ENCODE results near the gene PLXDC1. TPM values are rescaled to one million over a fixed set of nuclear protein-coding genes. Genes with fewer than 3 reads are reported as not detected.

PLXDC1 gene
- total RNA-seq, 2 donors from 2014 or later = 3.0 to 5.6 TPM

DNA sequence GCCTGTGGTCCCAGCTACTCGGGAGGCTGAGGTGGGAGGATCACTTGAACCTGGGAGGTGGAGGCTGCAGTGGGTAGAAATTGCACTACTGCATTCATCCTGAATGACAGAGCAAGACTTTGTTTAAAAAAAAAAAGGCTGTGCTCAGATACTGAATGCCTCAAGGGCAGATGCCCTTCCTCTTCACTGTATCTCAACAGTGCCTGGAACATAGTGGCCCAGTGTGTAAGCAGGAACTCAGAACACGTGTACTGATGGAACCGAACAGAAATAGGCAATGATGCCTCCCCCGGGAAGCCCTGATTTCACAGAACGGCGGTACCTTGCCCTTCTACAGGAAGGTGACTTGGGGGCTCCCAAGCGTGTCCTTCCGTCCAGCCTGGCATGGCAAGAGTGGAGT lies 46.8 kb downstream of the PLXDC1 start:
- DNase-seq (no peak), ATAC-seq (replicated peaks in 1 of 2) (no peak)
- Mint-ChIP-seq H3K27ac (no peak overlapping the region), H3K9me3 (no peaks in the 10 kb centered on the region), H3K4me1 (ENCODE audit: low read depth) (peaks cover 17% of the 10 kb centered on the region), H3K4me3 (no peak overlapping the region), H3K27me3 (ENCODE audit: low read depth) (no peaks in the 10 kb centered on the region), H3K36me3 (ENCODE audit: insufficient read depth in 2 of 2) (no peaks in the 10 kb centered on the region)

DNA sequence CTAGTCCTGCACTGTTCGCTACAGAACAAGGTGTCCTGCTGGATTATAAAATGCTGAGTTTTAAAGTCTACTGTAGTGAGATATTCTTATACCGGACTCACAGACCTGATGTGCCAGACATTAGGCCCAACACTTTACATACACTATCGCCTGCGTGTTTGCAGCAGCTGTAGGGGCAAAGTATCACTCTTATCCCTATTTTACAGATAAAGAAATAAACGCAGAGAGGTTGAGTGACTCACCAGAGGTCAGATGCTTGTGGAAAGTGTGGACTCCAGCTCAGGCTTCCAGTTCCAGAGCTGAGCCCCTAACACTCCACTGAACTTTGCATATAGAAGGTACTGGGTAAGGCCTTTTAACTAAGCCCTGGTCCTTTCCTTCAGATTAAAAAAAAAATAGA lies 47.4 kb downstream of the PLXDC1 start:
- Mint-ChIP-seq H3K4me1 (ENCODE audit: low read depth) (peaks cover 17% of the 10 kb centered on the region), H3K27ac (no peak overlapping the region), H3K27me3 (ENCODE audit: low read depth) (no peaks in the 10 kb centered on the region), H3K9me3 (no peaks in the 10 kb centered on the region), H3K4me3 (no peak overlapping the region), H3K36me3 (ENCODE audit: insufficient read depth in 2 of 2) (no peaks in the 10 kb centered on the region)
- ATAC-seq (replicated peaks in 1 of 2) (no peak), DNase-seq (no peak)

DNA sequence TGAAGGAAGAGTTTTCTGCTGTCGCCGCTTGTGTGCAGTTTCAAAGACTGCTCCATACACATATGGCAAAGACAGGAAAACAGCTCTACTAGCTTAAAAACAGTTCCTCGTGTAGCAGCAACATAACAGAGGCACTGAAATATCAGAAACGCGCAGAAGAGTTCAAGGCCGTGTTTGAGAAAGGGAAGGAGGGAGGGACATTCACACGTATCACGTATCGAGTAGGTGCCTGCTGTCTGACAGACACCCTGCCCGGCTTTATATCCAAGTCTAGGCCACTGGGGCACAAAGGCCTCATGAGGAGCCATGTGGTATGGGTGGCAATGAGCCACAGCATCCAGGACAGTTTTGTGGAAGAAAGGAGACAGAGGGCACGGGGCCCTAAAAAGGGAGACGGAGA lies 50.3 kb downstream of the PLXDC1 start:
- Mint-ChIP-seq H3K36me3 (ENCODE audit: insufficient read depth in 2 of 2) (no peaks in the 10 kb centered on the region), H3K4me3 (no peak overlapping the region), H3K27me3 (ENCODE audit: low read depth) (no peaks in the 10 kb centered on the region), H3K9me3 (no peaks in the 10 kb centered on the region), H3K4me1 (ENCODE audit: low read depth) (peaks cover 40% of the 10 kb centered on the region), H3K27ac (no peak overlapping the region)
- DNase-seq (no peak), ATAC-seq (replicated peaks in 1 of 2) (no peak)

DNA sequence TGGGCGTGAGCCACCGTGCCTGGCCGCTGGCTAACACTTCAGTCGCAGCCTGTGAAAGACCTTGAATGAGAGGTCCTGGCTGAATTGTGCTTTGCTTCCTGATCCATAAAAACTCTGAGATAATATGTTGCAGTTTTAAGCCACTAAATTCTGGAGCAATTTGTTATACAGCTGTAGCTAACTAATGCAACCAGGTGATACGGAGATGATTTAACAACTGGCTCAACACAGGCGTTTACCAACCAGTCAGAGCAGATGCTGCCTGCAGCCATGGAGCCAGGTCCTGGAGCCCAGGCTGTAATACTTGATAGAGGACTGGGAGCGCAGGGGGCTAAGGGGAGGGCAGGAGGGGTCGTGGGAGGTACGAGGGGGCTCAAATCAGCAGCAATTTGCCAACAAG lies 50.9 kb downstream of the PLXDC1 start:
- no peak for DNase-seq
- ATAC-seq (replicated peaks in 1 of 2) = no peak
- Mint-ChIP-seq H3K27me3 (ENCODE audit: low read depth) (no peaks in the 10 kb centered on the region), H3K9me3 (no peaks in the 10 kb centered on the region), H3K27ac (no peak overlapping the region), H3K4me3 (no peak overlapping the region), H3K4me1 (ENCODE audit: low read depth) (peaks cover 46% of the 10 kb centered on the region), H3K36me3 (ENCODE audit: insufficient read depth in 2 of 2) (no peaks in the 10 kb centered on the region)

DNA sequence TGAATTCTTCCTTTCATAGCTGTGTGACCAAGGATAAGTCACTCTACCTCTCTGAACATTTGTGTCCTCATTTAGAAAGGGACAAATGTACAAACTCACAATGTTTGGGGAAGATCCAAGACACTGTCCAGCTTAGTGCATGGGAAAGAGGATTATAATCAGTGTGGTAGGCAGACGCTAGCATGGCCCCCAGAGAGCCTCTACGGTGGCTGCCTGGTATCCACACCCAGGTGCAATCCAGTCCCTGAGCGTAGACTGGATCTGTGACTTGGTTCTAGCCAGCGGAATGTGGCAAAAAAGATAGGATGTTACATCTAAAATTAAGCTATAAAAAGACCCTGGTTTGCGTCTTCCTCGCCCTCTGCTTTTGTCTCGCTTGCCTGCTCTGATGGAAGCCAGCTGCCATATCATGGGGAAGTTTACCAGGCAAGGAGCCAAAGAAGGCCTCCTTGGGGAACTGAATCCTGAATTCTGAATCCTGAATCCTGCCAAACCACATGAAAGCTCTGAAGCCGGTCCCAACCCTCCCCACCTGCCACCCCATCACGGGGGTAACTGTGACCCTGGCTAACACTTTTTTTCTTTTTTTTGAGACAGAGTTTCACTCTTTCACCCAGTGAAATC lies 51.7 kb downstream of the PLXDC1 start:
- no peak overlapping the region for H3K4me3 Mint-ChIP-seq
- ATAC-seq (replicated peaks in 1 of 2) (no peak), DNase-seq (no peak)
- no peaks in the 10 kb centered on the region for H3K9me3 Mint-ChIP-seq
- H3K27me3 Mint-ChIP-seq (ENCODE audit: low read depth) = no peaks in the 10 kb centered on the region
- no peak overlapping the region for H3K27ac Mint-ChIP-seq
- H3K4me1 Mint-ChIP-seq (ENCODE audit: low read depth) = peaks cover 53% of the 10 kb centered on the region
- no peaks in the 10 kb centered on the region for H3K36me3 Mint-ChIP-seq (ENCODE audit: insufficient read depth in 2 of 2)

DNA sequence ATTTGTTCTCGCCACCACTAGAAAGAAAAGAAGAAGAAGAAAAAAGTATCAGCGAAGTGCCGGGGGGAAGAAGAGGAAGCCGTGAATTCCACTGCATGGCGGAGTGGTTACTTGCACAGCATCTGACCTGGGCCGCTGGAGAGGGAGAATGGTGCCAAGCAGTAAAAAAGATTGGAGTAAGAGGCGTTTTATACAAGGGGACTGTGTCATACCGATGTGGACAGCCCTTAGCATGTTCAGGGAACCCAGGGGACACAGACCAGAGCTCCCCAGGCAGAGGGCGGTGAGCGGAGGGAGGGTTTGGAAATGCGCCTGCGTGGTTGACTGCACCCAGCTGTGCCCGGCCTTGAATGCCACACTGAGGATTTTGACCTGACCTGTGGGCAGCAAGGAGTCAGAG lies 52.8 kb downstream of the PLXDC1 start:
- H3K9me3 Mint-ChIP-seq = no peaks in the 10 kb centered on the region
- H3K27ac Mint-ChIP-seq = no peak overlapping the region

GRCh38 chr17:39097537-39097936 lies 53.9 kb downstream of the PLXDC1 start:
- Mint-ChIP-seq H3K36me3 (ENCODE audit: insufficient read depth in 2 of 2) (no peaks in the 10 kb centered on the region), H3K27ac (no peak overlapping the region), H3K4me1 (ENCODE audit: low read depth) (peaks cover 74% of the 10 kb centered on the region)

More for the DNA sequence above, 52.8 kb downstream of the PLXDC1 start:
- Mint-ChIP-seq H3K27me3 (ENCODE audit: low read depth) (no peaks in the 10 kb centered on the region), H3K36me3 (ENCODE audit: insufficient read depth in 2 of 2) (no peaks in the 10 kb centered on the region), H3K4me3 (peak overlapping the region in 1 of 2 donors; percentile 50), H3K4me1 (ENCODE audit: low read depth) (peaks cover 65% of the 10 kb centered on the region)
- ATAC-seq (replicated peaks in 1 of 2) (no peak), DNase-seq (no peak)

GRCh38 chr17:39097150-39097519 lies 54.3 kb downstream of the PLXDC1 start:
- H3K27me3 Mint-ChIP-seq (ENCODE audit: low read depth) = no peaks in the 10 kb centered on the region
- no peaks in the 10 kb centered on the region for H3K36me3 Mint-ChIP-seq (ENCODE audit: insufficient read depth in 2 of 2)
- ATAC-seq (replicated peaks in 1 of 2) = no peak
- DNase-seq = no peak
- H3K27ac Mint-ChIP-seq = no peak overlapping the region
- H3K4me1 Mint-ChIP-seq (ENCODE audit: low read depth) = peaks cover 76% of the 10 kb centered on the region
- no peaks in the 10 kb centered on the region for H3K9me3 Mint-ChIP-seq
- H3K4me3 Mint-ChIP-seq = peak overlapping the region; percentile 28 to 73

More at GRCh38 chr17:39097537-39097936, 53.9 kb downstream of the PLXDC1 start:
- Mint-ChIP-seq H3K27me3 (ENCODE audit: low read depth) (no peaks in the 10 kb centered on the region), H3K4me3 (no peak overlapping the region), H3K9me3 (no peaks in the 10 kb centered on the region)
- ATAC-seq (replicated peaks in 1 of 2) (no peak), DNase-seq (no peak)

DNA sequence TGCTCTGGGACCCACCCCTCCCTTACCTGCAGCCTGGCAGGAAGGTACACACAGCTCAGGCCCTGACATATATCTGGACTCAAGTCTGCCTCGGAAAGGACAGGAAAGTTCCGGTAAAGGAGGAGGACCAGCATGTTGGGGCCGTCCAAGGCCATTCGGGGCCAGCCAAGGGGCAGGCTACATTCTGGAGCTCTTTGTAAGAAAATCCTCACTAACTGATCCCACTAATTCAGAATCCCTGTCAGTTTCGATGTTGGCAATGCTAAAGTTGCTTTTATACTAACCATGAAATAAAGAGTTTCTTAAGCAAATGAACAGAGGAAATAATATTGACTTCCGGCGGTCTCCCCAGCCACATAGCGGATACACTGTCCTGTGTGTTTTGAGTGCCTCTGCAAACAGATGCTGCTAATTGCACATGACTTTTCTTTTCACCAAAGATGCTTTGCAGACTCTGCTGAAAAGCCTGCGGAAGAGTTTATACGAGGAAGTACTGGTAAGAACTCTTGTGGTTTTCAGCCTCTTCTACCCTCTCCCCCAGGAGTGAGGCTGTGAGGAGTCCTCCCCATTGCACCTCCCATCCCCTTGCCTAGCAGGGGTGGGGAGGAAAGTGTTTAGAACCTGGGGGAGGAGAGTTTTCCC lies 54.8 kb downstream of the PLXDC1 start:
- Mint-ChIP-seq H3K27ac (peak overlapping the region; percentile 31), H3K36me3 (ENCODE audit: insufficient read depth in 2 of 2) (no peaks in the 10 kb centered on the region), H3K9me3 (no peaks in the 10 kb centered on the region), H3K4me1 (ENCODE audit: low read depth) (peaks cover 76% of the 10 kb centered on the region), H3K27me3 (ENCODE audit: low read depth) (no peaks in the 10 kb centered on the region), H3K4me3 (peak overlapping the region; percentile 28 to 73)
- DNase-seq = peak; percentile 7 to 20
- ATAC-seq (replicated peaks in 1 of 2) = peak in 1 of 2 donors; percentile 17

DNA sequence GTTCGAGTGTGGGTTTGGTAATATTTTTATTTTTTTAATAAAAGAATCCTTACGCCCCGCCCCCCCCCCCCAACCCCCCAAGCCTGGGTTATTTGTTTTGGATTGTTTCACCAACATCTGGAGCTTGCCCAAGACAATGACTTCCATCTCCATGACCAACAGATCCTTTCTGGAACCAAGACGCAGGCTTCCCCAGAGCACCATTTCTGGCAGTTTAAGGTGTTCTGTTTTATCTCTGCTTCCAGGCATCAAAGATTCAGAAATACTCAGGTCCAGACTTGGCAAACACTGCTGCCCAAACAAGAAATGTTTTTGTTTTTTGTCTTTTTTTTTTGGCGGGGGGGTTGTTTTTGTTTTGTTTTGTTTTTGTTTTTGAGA lies 56.1 kb downstream of the PLXDC1 start:
- H3K4me1 Mint-ChIP-seq (ENCODE audit: low read depth) = peaks cover 75% of the 10 kb centered on the region
- peak overlapping the region in 1 of 2 donors; percentile 22 for H3K4me3 Mint-ChIP-seq
- no peak overlapping the region for H3K27ac Mint-ChIP-seq
- no peaks in the 10 kb centered on the region for H3K9me3 Mint-ChIP-seq
- no peak for DNase-seq
- no peak for ATAC-seq (replicated peaks in 1 of 2)
- no peaks in the 10 kb centered on the region for H3K36me3 Mint-ChIP-seq (ENCODE audit: insufficient read depth in 2 of 2)
- no peaks in the 10 kb centered on the region for H3K27me3 Mint-ChIP-seq (ENCODE audit: low read depth)

DNA sequence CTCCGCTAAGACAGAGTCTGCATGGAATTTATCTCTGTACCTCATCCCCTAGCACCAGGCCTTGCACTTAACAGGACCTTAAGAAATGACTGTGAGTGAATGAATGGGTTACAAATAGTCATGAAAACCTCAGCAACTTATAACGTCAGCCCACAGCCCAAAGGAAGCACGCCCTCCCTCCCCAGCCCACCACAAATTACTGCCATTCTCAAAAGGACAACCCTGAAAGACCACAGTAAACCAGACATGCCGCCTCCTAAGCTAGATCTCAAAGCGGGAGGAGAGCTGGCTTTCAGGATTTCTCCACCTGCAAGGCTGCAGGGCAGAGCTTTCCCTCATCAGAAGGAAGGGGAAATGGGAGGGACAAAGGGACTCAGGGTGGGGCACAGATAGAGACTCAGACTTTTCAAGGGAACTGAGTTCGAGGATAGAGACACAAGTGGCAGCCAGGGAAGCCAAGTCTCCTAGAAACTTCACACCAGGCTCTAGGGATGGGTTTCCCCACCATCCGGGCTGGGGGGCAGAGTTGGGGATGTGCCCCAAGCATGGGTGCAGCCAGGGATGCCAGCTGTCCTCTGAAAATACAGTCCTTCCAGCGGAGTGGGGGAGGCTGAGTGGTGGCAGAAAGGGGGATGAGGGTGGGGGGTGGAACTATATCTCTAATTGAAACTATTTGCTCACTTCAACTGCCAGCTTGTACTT lies 56.7 kb downstream of the PLXDC1 start:
- DNase-seq = peak; percentile 16 to 38
- peak; percentile 57 to 75 for ATAC-seq (replicated peaks in 1 of 2)
- peak overlapping the region; percentile 38 to 65 for H3K4me3 Mint-ChIP-seq
- H3K4me1 Mint-ChIP-seq (ENCODE audit: low read depth) = peaks cover 75% of the 10 kb centered on the region
- H3K27me3 Mint-ChIP-seq (ENCODE audit: low read depth) = no peaks in the 10 kb centered on the region
- peak overlapping the region; percentile 3 for H3K27ac Mint-ChIP-seq
- no peaks in the 10 kb centered on the region for H3K9me3 Mint-ChIP-seq
- no peaks in the 10 kb centered on the region for H3K36me3 Mint-ChIP-seq (ENCODE audit: insufficient read depth in 2 of 2)

- H3K4me3 Mint-ChIP-seq = peak overlapping the region; percentile 76 to 79
- peaks cover 65% of the 10 kb centered on the region for H3K4me1 Mint-ChIP-seq (ENCODE audit: low read depth)
- ATAC-seq (replicated peaks in 1 of 2) = peak; percentile 6 to 8
- H3K27me3 Mint-ChIP-seq (ENCODE audit: low read depth) = no peaks in the 10 kb centered on the region
- peak overlapping the region; percentile 22 for H3K27ac Mint-ChIP-seq
- H3K36me3 Mint-ChIP-seq (ENCODE audit: insufficient read depth in 2 of 2) = no peaks in the 10 kb centered on the region
- DNase-seq = no peak
- no peaks in the 10 kb centered on the region for H3K9me3 Mint-ChIP-seq
These were observed 58.7 kb downstream of the PLXDC1 start for GRCh38 chr17:39092692-39093230.

- Mint-ChIP-seq H3K4me3 (peak overlapping the region in 1 of 2 donors; percentile 13), H3K4me1 (ENCODE audit: low read depth) (peaks cover 52% of the 10 kb centered on the region), H3K27me3 (ENCODE audit: low read depth) (no peaks in the 10 kb centered on the region), H3K36me3 (ENCODE audit: insufficient read depth in 2 of 2) (no peaks in the 10 kb centered on the region), H3K9me3 (no peaks in the 10 kb centered on the region), H3K27ac (peak overlapping the region; percentile 5)
- DNase-seq (no peak), ATAC-seq (replicated peaks in 1 of 2) (no peak)
These were observed 60.4 kb downstream of the PLXDC1 start for GRCh38 chr17:39090908-39091665.
